Natural killer cell (primary cell): Measurements from ENCODE around the gene ATF6. TPM values are rescaled to one million over a fixed set of nuclear protein-coding genes. Genes with fewer than 3 reads are reported as not detected.
A peak's percentile ranks its signal among the peaks of the same experiment; 100 is the strongest.

Experiments used
- ATAC-seq, 3 donors: fragments of 150-1000 bp in 2 of 3; fragments of 200-7000 bp in 1 of 3; cut with Tn5 transposase; 1 replicate in 1 of 3; 2 replicates in 2 of 3; pipeline ENCODE4 v1.10.0; 2021; ENCODE audit warnings: mild to moderate bottlenecking in 2 of 3, moderate library complexity in 2 of 3
- DNase-seq, 2 donors: peaks; one replicate each; pipeline versions ENCODE4 v3.0.0 to v3.0.0-alpha.2; 2013 to 2021; ENCODE audit warnings: mixed read lengths in 1 of 2
- H3K27ac ChIP-seq: one replicate; pipeline ENCODE4 v1.5.1; 2013; ENCODE audit warnings: mild to moderate bottlenecking, low read length
- H3K27me3 ChIP-seq: one replicate; pipeline ENCODE4 v1.6.1; 2013; ENCODE audit warnings: low read length; ENCODE audit not compliant: control insufficient read depth, insufficient read depth
- H3K36me3 ChIP-seq: one replicate; pipeline ENCODE4 v1.6.1; 2013; ENCODE audit warnings: low read length; ENCODE audit not compliant: control insufficient read depth, insufficient read depth
- H3K4me1 ChIP-seq: one replicate; pipeline ENCODE4 v1.6.1; 2013; ENCODE audit warnings: low read length; ENCODE audit not compliant: control insufficient read depth, insufficient read depth
- H3K4me3 ChIP-seq: one replicate; pipeline ENCODE4 v1.5.1; 2013; ENCODE audit warnings: low read length
- H3K9me3 ChIP-seq: one replicate; pipeline ENCODE4 v1.6.1; 2013; ENCODE audit warnings: low read length; ENCODE audit not compliant: control insufficient read depth, insufficient read depth
- H3K27ac Mint-ChIP-seq, 2 donors: one replicate each; pipeline ENCODE4 v1.8.0; 2022; ENCODE audit warnings: mild to moderate bottlenecking in 2 of 2, mixed read lengths in 2 of 2, moderate library complexity in 1 of 2
- H3K27me3 Mint-ChIP-seq, 2 donors: one replicate each; pipeline ENCODE4 v1.8.0; 2022; ENCODE audit warnings: low read depth in 2 of 2, mixed read lengths in 2 of 2
- H3K36me3 Mint-ChIP-seq: one replicate; pipeline ENCODE4 v1.8.0; 2022; ENCODE audit warnings: mixed read lengths
- H3K4me1 Mint-ChIP-seq, 2 donors: one replicate each; pipeline ENCODE4 v1.8.0; 2022; ENCODE audit warnings: mixed read lengths in 2 of 2
- H3K4me3 Mint-ChIP-seq: one replicate; pipeline ENCODE4 v1.8.0; 2022; ENCODE audit warnings: mild to moderate bottlenecking, moderate library complexity, mixed read lengths
- H3K9me3 Mint-ChIP-seq, 2 donors: one replicate each; pipeline ENCODE4 v1.8.0; 2022; ENCODE audit warnings: mixed read lengths in 2 of 2
- CTCF ChIP-seq: fragments of 200-600 bp; IDR thresholded peaks from one replicate; pipeline ENCODE4 v1.8.0; 2022; ENCODE audit warnings: antibody characterized with exemption
- WGBS: methylation state at CpG from one replicate; pipeline ENCODE4 v1.1.7; 2013; ENCODE audit warnings: missing lambda C conversion rate; ENCODE audit not compliant: insufficient coverage; 5-methylcytosine and 5-hydroxymethylcytosine counted together
- intact Hi-C: fragments of 100-400 bp; cut with micrococcal nuclease; formaldehyde crosslinking; loops from one replicate; pipeline ENCODE4 v1.14.2; 2022
- total RNA-seq, 4 donors: library from RNA; stranded (reverse); fragments of 120-200 nt in 1 of 4; gene quantifications; one replicate each; pipeline versions ENCODE4 v1.2.3 to v1.2.4, GENCODE V29; 2013 to 2022

The ATF6 gene
- total RNA-seq, 3 donors from 2014 or later (not counting 1 experiment from before 2014, with no cell fraction given): 16.8 to 25.0 (median 21.8) TPM

- H3K9me3 Mint-ChIP-seq: no peaks in the 10 kb centered on the region
- ATAC-seq (peak; percentile 65 to 79 (median 70)), DNase-seq (peak; percentile 76 to 85)
- H3K4me1 ChIP-seq: peaks cover 51% of the 10 kb centered on the region
- intact Hi-C loops: loop anchor here (1.0 to 10.0 kb wide), 2 partner anchors 12 to 182 kb away; partner anchors contain the start of gene FCGR3A
- H3K4me3 Mint-ChIP-seq: peak overlapping the region; percentile 100
- under 1% methylated on average over 80 of the region's 83 CpGs for WGBS
- peak overlapping the region; percentile 98 for H3K27ac Mint-ChIP-seq
- H3K9me3 ChIP-seq: no peaks in the 10 kb centered on the region
- H3K36me3 Mint-ChIP-seq: no peaks in the 10 kb centered on the region
- peaks cover 65 to 83% of the 10 kb centered on the region in 2 donors for H3K4me1 Mint-ChIP-seq
- no peaks in the 10 kb centered on the region for H3K36me3 ChIP-seq
- peak overlapping the region; percentile 79 for H3K27ac ChIP-seq
- H3K27me3 Mint-ChIP-seq: no peaks in the 10 kb centered on the region
- H3K27me3 ChIP-seq: no peaks in the 10 kb centered on the region
- H3K4me3 ChIP-seq: peak overlapping the region; percentile 63
- TF ChIP-seq CTCF: no peak
These were observed 39.5 kb upstream of the ATF6 start for GRCh38 chr1:161726473-161727255.

- Mint-ChIP-seq H3K27me3 (no peaks in the 10 kb centered on the region), H3K4me1 (peaks cover 64 to 77% of the 10 kb centered on the region in 2 donors)
- H3K27ac ChIP-seq: peak overlapping the region; percentile 79
These were observed 38.7 kb upstream of the ATF6 start for GRCh38 chr1:161727256-161727924.

GRCh38 chr1:161728376-161729226 lies 37.5 kb upstream of the ATF6 start:
- peak overlapping the region; percentile 98 for H3K27ac Mint-ChIP-seq
- H3K27me3 Mint-ChIP-seq: no peaks in the 10 kb centered on the region
- H3K4me3 Mint-ChIP-seq: peak overlapping the region; percentile 100
- intact Hi-C loops: loop anchor here (10.0 kb wide), 1 partner anchor 184 kb away; the partner anchor contains the start of gene FCGR3A
- Histone ChIP-seq H3K9me3 (no peaks in the 10 kb centered on the region), H3K27me3 (no peaks in the 10 kb centered on the region), H3K4me3 (no peak overlapping the region), H3K27ac (no peak overlapping the region), H3K36me3 (no peaks in the 10 kb centered on the region), H3K4me1 (peaks cover 44% of the 10 kb centered on the region)
- DNase-seq (peak in 1 of 2 donors; percentile 39), ATAC-seq (no peak)
- H3K36me3 Mint-ChIP-seq: no peaks in the 10 kb centered on the region
- WGBS: 70% methylated on average over 4 of the region's 7 CpGs
- H3K9me3 Mint-ChIP-seq: no peaks in the 10 kb centered on the region
- H3K4me1 Mint-ChIP-seq: peaks cover 64 to 65% of the 10 kb centered on the region in 2 donors
- TF ChIP-seq CTCF: no peak

More at GRCh38 chr1:161727256-161727924, 38.7 kb upstream of the ATF6 start:
- intact Hi-C loops: loop anchor here (1.0 to 10.0 kb wide), 2 partner anchors 11 to 183 kb away; partner anchors contain the start of gene FCGR3A
- peak overlapping the region; percentile 63 for H3K4me3 ChIP-seq
- peaks cover 46% of the 10 kb centered on the region for H3K4me1 ChIP-seq
- no peak for TF ChIP-seq CTCF
- Mint-ChIP-seq H3K27ac (peak overlapping the region; percentile 98), H3K9me3 (no peaks in the 10 kb centered on the region), H3K4me3 (peak overlapping the region; percentile 100), H3K36me3 (no peaks in the 10 kb centered on the region)
- H3K9me3 ChIP-seq: no peaks in the 10 kb centered on the region
- H3K36me3 ChIP-seq: no peaks in the 10 kb centered on the region
- no peaks in the 10 kb centered on the region for H3K27me3 ChIP-seq
- DNase-seq: peak; percentile 40 to 82
- peak; percentile 3 to 17 (median 9) for ATAC-seq
- WGBS: under 1% methylated on average over 38 of the region's 38 CpGs
